Panc1 (cell line): ENCODE data around the gene CD79A.

Experiments
- CTCF ChIP-seq: fragments of 450-650 bp; IDR thresholded peaks from 2 replicates; pipeline ENCODE4 v1.5.1; 2017; ENCODE audit warnings: mild to moderate bottlenecking
- POLR2AphosphoS5 ChIP-seq: IDR thresholded peaks from 2 replicates; pipeline ENCODE4 v1.6.1; 2012; ENCODE audit warnings: mild to moderate bottlenecking, low read depth, low read length, moderate library complexity

DNA sequence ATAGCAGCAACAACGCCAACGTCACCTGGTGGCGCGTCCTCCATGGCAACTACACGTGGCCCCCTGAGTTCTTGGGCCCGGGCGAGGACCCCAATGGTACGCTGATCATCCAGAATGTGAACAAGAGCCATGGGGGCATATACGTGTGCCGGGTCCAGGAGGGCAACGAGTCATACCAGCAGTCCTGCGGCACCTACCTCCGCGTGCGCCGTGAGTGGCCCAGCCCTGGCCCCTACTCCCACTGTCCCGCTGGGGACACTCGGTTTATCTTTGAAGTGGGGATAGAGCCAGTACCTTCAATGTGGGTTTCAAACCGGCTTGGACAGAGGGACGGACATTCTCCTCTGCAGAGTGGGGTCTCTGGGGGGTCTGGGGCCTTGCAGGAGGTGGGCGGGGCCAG is 2.0 kb downstream of the CD79A start:
- TF ChIP-seq CTCF (no peak), POLR2AphosphoS5 (no peak)
